ENCODE data around the gene AMT.

The AMT gene

DNA sequence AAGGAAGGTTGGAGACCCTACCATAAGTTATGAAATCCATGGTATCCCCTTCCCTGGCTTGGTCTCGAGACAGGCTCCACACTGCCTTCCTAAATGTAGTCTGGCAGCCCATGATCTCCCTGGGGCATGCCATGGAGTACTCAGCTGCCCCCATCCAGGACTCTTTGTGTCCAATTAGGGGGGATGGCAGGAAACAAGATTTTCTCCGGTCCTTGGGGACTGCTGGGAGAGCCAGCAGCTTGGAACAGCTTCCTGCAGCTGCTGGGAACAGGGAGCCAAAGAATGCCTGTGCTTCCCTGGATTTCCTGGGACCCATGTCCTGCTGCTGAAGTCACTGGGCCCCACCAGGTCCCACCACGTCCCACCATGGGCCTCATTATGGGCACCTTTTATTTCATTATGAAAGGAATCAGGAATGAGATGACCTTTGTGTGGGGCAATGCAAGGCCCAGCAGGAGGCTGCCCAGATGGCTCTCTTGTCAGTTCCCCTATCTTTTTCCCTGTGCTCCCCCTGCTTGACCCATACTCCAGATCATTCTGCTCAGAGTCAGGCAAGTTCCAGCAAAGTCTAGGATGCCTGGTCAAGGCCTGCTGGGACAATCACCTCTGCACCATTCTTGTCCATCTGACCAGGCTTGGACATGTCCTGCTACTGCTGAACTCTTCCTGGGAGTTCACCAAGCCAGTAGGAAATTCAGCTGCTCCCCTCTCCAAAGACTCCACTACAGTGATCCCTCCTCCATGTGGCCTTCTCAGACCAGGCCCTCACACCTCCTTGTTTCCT lies 32.8 kb upstream of the AMT start:
- TF ChIP-seq GATA3 (IDR thresholded peaks at IDR 0.05; ENCODE audit: low read depth, low read length) = no peak
- no peak for TF ChIP-seq GATA2 (IDR thresholded peaks at IDR 0.05; ENCODE audit: low read depth, low read length)

DNA sequence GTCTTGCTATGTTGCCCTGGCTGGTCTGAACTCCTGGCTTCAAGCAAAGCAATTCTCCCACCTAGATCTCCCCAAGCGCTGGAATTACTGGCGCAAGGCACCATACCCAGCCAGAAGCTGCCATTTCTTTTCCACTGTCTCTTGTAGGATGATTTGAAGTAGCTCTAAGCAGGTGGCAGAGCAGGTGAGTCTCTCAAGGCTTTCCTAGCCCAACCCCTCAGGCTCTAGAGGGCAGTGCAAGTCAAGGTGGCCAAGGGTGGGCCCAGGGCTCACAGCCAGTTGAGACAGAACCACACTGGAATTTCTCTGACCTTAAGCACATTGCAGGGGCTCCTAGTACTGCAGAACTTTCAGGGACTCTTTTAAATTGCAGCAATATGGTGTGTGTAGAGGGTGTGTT lies 32.2 kb upstream of the AMT start:
- TF ChIP-seq GATA3 (IDR thresholded peaks at IDR 0.05; ENCODE audit: low read depth, low read length) = no peak
- no peak for TF ChIP-seq GATA2 (IDR thresholded peaks at IDR 0.05; ENCODE audit: low read depth, low read length)

DNA sequence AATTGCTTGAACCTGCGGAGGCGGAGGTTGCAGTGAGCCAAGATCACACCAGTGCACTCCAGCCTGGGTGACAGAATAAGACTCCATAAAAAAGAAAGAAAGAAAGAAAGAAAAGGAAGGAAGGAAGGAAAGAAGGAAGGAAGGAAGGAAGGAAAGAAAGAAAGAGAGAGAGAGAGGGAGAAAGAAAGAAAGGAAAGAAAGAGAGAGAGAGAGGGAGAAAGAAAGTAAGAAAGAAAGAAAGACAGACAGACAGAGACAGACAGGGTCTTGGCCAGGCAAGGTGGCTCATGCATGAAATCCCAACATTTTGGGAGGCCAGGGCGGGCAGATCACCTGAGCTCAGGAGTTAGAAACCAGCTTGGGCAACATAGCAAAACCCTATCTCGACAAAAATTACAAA lies 31.3 kb upstream of the AMT start:
- no peak for TF ChIP-seq GATA2 (IDR thresholded peaks at IDR 0.05; ENCODE audit: low read depth, low read length)
- TF ChIP-seq GATA3 (IDR thresholded peaks at IDR 0.05; ENCODE audit: low read depth, low read length) = no peak

DNA sequence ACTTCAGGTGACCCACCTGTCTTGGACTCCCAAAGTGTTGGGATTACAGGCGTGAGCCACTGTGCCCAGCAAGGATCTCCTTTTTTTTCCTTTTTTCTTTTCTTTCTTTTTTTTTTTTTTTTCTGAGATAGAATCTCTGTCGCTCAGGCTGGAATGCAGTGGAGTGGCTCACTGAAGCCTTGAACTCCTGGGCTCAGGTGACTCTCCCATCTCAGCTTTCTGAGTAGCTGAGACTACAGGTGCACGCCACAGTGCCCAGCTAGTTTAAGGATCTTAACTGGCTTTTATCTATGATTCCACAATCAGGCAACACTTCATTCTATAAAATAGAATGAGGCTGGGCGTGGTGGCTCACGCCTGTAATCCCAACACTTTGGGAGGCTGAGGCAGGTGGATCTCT lies 23.1 kb upstream of the AMT start:
- TF ChIP-seq GATA2 (IDR thresholded peaks at IDR 0.05; ENCODE audit: low read depth, low read length) (no peak), GATA3 (IDR thresholded peaks at IDR 0.05; ENCODE audit: low read depth, low read length) (no peak)

DNA sequence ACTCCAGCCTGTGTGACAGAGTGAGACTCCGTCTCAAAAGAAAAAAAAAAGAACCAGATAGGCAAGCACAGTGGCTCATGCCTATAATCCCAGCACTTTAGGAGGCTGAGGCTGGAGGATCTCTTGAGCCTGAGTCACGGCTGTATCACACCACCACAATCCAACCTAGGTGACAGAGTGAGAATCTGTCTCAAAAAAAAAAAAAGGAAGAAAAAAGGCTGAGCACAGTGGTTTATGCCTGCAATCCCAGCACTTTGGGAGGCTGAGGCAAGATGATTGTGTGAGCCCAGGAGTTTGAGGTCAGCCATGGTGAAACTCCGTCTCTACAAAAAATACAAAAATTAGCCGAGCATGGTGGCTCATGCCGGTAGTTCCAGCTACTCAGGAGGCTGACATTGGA lies 12.5 kb upstream of the AMT start:
- no peak for TF ChIP-seq GATA3 (IDR thresholded peaks at IDR 0.05; ENCODE audit: low read depth, low read length)
- no peak for TF ChIP-seq GATA2 (IDR thresholded peaks at IDR 0.05; ENCODE audit: low read depth, low read length)

GRCh38 chr3:49428752-49429080 lies 6.4 kb upstream of the AMT start:
- no peak for TF ChIP-seq GATA2 (IDR thresholded peaks at IDR 0.05; ENCODE audit: low read depth, low read length)
- no peak for TF ChIP-seq GATA3 (IDR thresholded peaks at IDR 0.05; ENCODE audit: low read depth, low read length)

DNA sequence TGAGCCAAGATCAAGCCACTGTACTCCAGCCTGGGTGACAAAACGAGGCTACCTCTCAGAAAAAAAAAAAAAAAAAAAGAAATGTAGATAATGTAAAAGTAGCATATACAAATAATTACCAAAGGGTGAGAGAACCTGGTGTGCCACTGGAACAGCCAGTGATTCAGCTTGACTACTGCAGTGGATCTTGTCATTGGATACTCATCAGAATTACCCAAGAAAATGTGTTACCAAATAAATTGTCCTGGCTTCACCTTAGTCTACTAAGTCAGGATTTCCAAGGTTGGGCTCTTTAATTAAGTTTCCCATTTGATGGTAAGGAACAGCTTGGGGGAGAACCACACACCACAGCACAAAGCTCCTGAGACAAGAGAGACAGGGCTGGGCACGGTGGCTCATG lies 5.3 kb upstream of the AMT start:
- TF ChIP-seq GATA3 (IDR thresholded peaks at IDR 0.05; ENCODE audit: low read depth, low read length) (no peak), GATA2 (IDR thresholded peaks at IDR 0.05; ENCODE audit: low read depth, low read length) (no peak)

- no peak for TF ChIP-seq GATA2 (IDR thresholded peaks at IDR 0.05; ENCODE audit: low read depth, low read length)
- no peak for TF ChIP-seq GATA3 (IDR thresholded peaks at IDR 0.05; ENCODE audit: low read depth, low read length)
Observed at GRCh38 chr3:49424816-49425215, 2.5 kb upstream of the AMT start.

- TF ChIP-seq GATA2 (IDR thresholded peaks at IDR 0.05; ENCODE audit: low read depth, low read length) (no peak), GATA3 (IDR thresholded peaks at IDR 0.05; ENCODE audit: low read depth, low read length) (no peak)
Observed at GRCh38 chr3:49421890-49422378, 339 bp downstream of the AMT start.

DNA sequence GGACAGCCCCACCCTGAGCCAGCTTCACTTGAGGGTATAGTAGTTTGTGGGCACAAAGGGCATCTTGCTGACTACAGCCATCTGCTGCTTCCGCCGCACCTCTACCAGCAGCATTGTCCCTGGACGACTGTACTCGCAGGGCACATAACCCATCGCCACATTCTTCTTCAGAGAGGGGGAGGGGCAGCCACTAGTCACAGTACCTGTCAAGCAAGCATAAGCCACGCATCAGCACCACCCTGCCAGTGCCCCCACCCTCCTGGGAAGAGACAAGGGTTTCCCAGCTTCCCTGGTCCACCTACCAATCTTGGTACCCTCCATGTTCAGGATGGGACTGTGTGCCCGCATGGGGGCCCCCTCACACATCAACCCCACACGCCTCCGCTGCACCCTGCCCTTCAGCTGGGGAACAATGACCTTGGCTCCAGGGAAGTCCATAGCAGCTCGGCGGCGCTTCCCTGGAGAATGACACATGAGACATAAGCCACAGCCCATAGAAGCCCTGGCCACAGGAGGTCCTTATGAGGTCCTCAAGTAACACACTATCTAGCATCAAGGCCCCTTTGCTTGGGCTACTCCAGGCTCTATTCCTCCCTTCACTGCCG lies 4.7 kb downstream of the AMT start:
- TF ChIP-seq GATA2 (IDR thresholded peaks at IDR 0.05; ENCODE audit: low read depth, low read length) (no peak), GATA3 (IDR thresholded peaks at IDR 0.05; ENCODE audit: low read depth, low read length) (no peak)

DNA sequence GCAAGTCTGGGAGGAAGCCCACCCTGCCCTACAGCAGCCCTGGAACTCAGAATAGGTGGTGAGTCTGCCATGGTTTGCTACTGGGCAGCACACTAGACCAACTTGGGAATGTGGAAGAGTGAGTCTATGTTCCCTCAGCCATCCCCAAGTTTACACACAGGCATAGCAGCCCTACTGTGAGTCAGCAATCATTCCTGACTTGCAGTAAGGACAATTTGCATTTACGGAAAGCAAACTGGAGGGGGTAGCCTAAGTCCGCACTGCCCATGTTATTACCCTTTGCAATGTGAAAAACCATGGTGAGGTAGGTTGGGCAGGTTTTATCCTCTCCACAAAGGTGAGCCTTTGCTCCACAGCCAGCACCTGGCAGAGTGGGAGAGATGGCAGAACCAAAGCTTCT lies 5.4 kb downstream of the AMT start:
- TF ChIP-seq GATA3 (IDR thresholded peaks at IDR 0.05; ENCODE audit: low read depth, low read length) (no peak), GATA2 (IDR thresholded peaks at IDR 0.05; ENCODE audit: low read depth, low read length) (no peak)

DNA sequence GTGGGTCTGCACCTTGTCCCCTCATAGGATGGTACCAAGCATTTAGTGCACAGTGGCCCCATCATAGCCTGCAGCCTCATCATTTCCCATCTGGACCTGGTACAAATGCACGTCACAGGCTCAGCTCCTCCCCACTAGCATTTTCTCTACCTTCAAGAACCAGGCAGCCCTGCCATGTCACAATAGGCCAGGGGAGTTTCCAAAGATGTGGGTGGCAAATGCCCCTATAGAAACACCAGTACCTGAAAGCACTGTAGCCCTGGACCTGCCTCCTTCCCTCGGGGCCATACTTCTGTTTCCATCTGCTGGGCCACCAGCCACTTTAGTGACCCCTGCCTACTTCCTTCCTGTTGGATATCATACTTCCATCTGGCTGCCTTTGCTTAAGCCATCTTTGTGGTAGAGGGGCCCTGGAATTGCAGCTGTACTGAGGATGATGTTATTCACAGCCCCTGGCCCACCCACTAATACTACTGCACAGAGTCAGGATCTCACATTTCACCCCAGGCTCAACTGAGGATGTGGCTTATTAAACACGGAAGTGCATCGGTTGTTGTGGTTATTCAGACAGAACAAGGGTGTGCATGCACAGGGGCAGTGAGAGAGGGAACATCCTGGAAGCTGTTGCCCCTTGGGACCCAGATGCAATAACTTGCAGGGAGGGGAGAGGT lies 6.2 kb downstream of the AMT start:
- TF ChIP-seq GATA3 (IDR thresholded peaks at IDR 0.05; ENCODE audit: low read depth, low read length) (no peak), GATA2 (IDR thresholded peaks at IDR 0.05; ENCODE audit: low read depth, low read length) (no peak)

DNA sequence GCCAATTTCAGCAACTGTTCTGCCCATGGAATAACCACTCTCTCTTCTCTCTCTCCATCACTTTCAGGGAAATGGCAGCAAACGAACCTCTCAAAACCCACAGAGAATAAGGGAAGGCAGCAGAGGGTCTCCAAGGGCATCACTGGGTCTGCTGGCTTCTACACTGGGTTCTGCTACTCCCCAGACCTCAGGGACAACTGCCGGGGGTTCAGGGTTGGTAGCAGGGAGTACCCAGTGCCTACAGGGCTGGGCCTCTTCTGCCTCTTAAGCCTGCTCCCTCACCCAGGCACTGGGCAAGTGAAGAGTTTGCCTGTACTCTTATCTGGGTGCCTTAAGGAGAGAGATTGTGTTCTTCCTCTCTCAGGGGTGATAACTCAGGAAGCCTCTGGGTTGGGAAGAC lies 7.5 kb downstream of the AMT start:
- no peak for TF ChIP-seq GATA2 (IDR thresholded peaks at IDR 0.05; ENCODE audit: low read depth, low read length)
- TF ChIP-seq GATA3 (IDR thresholded peaks at IDR 0.05; ENCODE audit: low read depth, low read length) = no peak

- TF ChIP-seq GATA2 (IDR thresholded peaks at IDR 0.05; ENCODE audit: low read depth, low read length) = no peak
- TF ChIP-seq GATA3 (IDR thresholded peaks at IDR 0.05; ENCODE audit: low read depth, low read length) = no peak
Observed at GRCh38 chr3:49413338-49413734, 8.9 kb downstream of the AMT start.

Measured in SH-SY5Y (cell line).